GM21619 (cell line): ENCODE results near the gene FLYWCH2.
"Not testable (repeated sequence)": the region's sequence is repeated elsewhere in the genome, so short reads cannot be mapped to it uniquely, and the experiment has no call there.

Source experiments
- ATAC-seq: cut with Tn5 transposase; IDR thresholded peaks from one replicate; pipeline ENCODE4 v1.9.1; 2021; ENCODE audit not compliant: unreplicated experiment

The FLYWCH2 gene

DNA sequence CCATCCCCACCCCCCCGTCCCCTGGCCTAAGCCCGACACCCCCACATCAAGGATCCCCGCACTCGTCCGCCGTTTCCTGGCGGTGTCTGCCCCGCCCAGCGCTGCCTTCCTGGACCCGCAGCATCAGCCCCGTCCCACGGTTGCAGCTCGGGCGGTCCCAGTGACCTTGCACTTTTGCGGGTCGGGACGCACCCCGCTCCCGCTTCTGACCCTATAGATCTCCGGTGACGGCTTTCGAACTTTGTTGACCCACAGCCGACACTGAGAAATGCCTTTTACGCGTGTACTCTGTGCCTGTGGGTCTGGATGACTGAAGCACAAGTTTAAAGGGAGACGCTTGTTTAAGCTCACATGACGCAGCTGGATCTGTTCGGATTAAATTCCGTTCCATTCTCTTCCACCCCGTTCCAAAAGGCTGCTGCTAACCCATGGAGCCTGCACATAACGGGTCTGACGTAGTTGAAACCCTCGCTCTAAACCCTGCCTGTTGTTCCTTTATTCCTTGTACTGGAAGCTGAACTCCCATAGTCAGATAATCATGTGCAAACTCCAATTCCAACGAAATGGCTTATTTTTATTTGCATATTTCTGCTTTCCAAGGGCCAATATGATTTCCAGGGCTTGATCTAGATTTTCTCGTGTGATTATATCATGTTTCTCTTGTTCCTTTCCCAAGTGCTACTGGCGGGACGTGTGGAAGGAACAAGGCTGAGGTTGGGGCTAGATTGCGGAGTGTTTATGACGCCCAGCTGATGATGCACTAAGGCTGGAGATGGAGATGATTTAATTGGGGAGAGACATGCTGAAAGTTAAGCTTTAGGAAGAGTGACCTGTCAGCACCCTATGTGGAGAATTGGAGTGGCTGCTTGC, 29.6 kb downstream of the FLYWCH2 start:
- ATAC-seq = no peak

DNA sequence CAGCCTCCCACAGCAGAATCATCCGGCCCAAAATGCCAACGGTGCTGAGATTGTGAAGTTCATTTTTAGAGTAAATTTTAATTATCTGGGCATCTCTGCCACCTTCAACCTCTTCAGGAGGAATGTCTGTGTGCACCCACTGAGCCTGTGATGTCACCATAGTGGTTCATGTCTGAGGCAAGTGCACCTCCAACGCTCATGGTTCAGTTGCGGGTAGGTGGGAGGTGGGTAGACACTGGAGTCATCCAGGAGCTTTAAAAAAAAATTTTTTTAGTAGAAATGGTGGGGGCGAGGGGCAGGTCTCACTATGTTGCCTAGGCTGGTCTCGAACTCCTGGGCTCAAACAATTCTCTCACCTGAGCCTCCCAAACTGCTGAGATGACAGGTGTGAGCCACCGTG, 30.6 kb downstream of the FLYWCH2 start:
- ATAC-seq = no peak

GRCh38 chr16:2914233-2914632, 31.2 kb downstream of the FLYWCH2 start:
- ATAC-seq = no peak

DNA sequence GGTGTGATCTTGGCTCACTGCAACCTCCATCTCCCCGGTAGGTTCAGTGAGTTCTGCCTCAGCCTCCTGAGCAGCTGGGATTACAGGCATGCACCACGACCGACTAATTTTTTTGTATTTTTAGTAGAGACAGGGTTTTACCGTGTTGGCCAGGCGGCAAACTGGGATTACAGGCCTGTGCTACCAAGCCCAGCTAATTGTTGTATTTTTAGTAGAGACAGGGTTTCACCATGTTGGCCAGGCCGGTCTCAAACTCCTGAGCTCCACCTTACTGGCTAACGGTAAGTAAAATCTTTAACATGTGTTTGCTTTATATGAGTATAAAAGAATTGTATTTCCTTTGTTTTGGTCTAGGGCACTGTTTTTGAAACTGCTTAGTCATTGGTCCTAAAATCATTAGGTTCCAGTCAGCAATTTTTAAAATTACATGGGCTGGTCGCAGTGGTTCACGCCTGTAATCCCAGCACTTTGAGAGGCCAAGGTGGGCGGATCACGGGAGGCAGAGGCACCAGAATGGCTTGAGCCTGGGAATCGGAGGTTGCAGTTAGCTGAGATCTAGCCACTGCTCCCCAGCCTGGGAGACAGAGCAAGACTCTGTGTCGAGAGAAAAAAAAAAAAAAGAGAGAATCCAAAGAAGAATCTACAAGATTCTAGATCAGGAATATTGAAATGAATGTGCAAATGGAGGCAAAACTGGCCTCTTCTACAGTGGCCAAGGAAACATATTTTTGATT, 32.3 kb downstream of the FLYWCH2 start:
- ATAC-seq = no peak

DNA sequence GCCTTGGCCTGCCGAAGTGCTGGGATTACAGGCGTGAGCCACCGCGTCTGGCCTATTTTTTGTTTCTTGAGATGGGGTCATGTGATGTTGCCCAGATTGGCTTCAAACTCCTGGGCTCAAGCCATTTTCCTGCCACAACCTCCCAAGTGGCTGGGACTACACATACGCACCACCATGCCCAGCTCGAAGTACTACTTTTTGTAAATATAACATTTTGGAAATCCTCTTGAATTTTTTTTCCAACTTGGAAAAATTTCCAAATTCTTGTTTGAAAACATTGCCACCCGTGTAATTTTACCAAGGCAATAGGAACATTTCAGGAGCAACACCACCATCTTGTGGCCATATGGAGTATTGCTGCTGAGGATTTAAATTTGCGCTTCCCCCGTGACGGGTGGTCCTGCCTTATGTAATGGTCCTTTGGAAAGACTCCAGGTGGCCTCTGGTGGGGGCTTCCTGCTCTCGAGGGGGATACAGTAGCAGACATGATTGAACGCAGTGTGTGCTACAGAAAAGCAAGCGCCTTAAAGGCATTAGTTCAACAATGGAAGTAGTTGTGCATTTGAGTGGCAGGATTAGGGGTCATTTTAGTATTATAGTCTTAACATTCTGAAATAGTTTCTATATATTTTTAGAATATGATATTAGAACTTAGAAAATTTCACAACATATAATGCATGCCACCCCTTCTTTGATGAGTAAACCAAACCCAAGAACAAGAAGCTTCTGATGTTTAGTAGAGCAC, 36.7 kb downstream of the FLYWCH2 start:
- no peak for ATAC-seq

GRCh38 chr16:2923481-2923880, 40.5 kb downstream of the FLYWCH2 start:
- ATAC-seq = no peak

DNA sequence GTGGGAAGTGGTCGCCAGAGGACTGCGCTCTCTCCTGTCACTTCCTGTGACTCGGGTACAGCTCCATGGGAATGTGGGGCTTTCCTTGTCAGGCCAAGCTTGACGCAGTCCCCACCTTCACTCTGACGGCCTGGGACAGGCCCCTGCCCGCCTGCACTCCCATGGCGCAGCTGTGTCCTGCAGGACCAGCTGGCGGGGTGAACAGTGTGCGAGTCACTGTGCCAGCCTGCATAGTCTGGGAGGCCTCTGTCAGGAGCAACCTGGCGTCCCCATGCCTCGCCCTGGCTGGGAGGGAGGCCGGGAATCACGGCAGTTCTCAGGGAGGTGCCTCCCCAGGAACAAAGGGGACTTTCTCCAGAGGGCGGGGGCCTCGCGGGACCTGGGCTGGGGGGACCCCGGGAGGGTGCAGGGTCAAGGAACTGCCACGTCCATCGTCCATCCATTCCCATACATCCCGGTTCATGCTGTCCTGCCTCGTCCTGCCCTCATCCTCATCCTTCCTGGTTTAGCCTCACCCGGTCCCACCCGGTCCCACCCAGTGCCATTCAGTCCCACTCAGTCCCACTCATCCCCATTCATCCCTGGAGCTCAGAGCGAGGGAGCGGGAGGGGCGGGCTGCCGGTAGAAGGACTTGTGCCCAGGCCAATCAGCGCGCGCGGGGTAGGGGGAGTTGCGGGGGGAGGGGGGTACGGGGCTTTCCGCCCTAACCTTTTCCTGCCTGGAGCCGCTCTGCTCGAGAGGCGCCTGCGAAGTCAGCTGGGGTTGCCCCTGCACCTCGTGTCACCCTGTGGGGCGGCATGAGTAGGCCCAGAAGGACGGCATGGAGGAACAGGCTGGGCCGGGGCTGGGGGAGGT, 42.1 kb downstream of the FLYWCH2 start:
- no peak for ATAC-seq

GRCh38 chr16:2925951-2926649, 43.1 kb downstream of the FLYWCH2 start:
- no peak for ATAC-seq

DNA sequence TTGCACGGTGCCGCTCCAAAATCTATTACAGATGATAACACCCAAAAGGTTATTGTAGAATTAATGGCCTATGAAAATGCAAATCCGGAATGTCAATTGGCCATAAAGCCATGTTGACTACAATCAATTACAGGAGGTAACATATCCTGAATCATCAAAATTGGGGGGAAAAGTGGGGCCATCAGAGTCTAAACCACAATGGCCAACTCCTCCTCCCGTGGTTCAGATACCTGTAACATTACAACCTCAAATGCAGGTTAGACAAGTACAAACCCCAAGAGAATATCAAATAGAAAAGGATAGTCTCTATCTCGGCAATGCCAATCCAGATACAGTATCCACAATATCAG, 43.6 kb downstream of the FLYWCH2 start:
- ATAC-seq = no peak

GRCh38 chr16:2927010-2927646, 44.1 kb downstream of the FLYWCH2 start:
- no peak for ATAC-seq

DNA sequence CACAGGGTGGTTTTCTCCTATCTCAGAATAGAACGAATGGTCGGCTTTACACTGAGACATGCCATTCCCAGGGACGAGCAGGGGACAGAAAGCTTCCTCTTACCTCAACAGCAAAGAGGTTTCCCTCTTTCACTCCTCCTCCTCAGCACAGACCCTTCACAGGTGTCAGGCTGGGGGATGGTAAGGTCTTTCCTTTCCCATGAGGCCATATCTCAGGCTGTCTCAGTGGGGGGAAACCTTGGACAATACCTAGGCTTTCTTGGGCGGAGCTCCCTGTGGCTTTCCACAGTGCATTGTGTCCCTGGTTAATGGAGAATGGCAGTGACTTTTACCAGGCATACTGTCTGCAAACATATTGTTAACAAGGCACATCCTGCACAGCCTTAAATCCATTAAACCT, 45.1 kb downstream of the FLYWCH2 start:
- not testable (repeated sequence) for ATAC-seq

DNA sequence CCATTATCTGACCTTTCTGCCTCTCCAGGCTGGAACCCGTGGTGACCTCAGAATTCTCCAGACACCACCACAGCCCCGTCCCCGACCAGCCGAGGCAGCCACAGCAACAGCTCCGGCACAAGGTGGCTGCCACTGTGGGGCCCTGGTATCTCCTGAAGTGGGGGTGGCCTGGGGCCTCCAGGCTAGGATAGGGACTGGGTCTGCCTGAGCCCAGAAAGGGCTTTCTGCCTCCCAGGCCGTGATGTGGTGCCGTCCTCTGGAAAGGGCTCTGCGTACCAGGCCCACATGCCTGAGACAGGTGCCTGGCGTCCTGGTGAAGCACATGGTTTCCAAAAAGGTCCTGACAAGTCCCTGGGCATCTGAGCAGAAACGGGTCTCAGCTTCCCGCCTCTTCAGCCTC, 45.8 kb downstream of the FLYWCH2 start:
- no peak for ATAC-seq

DNA sequence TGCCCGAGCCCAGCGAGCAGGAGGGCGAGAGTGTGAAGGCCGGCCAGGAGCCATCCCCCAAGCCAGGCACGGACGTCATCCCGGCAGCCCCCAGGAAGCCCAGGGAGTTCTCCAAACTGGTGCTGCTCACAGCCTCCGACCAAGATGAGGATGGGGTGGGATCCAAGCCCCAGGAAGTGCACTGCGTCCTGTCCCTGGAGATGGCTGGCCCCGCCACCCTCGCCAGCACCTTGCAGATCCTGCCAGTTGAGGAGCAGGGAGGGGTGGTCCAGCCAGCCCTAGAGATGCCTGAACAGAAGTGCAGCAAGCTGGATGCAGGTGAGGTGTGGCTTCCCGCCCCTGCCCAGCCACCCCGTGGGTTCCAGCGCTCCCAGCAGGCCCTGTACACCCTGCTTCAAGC, 46.7 kb downstream of the FLYWCH2 start:
- ATAC-seq = no peak

DNA sequence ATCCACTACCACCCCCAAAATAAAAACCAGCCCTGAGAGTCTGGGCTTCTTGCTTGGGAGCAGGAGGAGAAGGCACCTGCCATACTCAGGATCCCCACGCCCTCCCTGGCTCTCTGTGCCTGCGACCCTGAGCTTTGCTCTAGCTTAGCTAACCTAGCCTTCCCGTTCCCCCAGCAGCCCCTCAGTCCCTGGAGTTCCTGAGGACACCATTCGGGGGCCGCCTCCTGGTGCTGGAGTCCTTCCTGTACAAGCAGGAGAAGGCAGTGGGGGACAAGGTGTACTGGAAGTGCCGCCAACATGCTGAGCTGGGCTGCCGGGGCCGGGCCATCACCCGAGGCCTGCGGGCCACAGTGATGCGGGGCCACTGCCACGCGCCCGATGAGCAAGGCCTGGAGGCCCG, 47.2 kb downstream of the FLYWCH2 start:
- ATAC-seq = no peak

GRCh38 chr16:2931231-2931914, 48.4 kb downstream of the FLYWCH2 start:
- not testable (repeated sequence) for ATAC-seq

GRCh38 chr16:2933136-2933535, 50.1 kb downstream of the FLYWCH2 start:
- no peak for ATAC-seq

GRCh38 chr16:2933701-2934100, 50.7 kb downstream of the FLYWCH2 start:
- ATAC-seq = no peak

GRCh38 chr16:2934450-2934849, 51.4 kb downstream of the FLYWCH2 start:
- no peak for ATAC-seq

- ATAC-seq = no peak
Measured at GRCh38 chr16:2936436-2937011, 53.5 kb downstream of the FLYWCH2 start.
